KOPT-K1 (cell line): ENCODE results near the gene SMIM38.

Source experiments
- H3K27ac ChIP-seq: fragments of 200-600 bp; sonication (generic); 2 replicates; pipeline ENCODE4 v1.5.1; 2016; ENCODE audit warnings: antibody characterized with exemption, mild to moderate bottlenecking, low read depth, low read length; ENCODE audit not compliant: poor library complexity, severe bottlenecking
- H3K36me3 ChIP-seq: fragments of 200-600 bp; sonication (generic); 2 replicates; pipeline ENCODE4 v1.5.1; 2017; ENCODE audit warnings: antibody characterized with exemption, mild to moderate bottlenecking, low read length, moderate library complexity; ENCODE audit not compliant: insufficient read depth
- H3K9me3 ChIP-seq: fragments of 200-600 bp; sonication (generic); 2 replicates; pipeline ENCODE4 v1.5.1; 2017; ENCODE audit warnings: antibody characterized with exemption, low read length, mild to moderate bottlenecking; ENCODE audit not compliant: insufficient read depth, poor library complexity, severe bottlenecking

SMIM38 gene

DNA sequence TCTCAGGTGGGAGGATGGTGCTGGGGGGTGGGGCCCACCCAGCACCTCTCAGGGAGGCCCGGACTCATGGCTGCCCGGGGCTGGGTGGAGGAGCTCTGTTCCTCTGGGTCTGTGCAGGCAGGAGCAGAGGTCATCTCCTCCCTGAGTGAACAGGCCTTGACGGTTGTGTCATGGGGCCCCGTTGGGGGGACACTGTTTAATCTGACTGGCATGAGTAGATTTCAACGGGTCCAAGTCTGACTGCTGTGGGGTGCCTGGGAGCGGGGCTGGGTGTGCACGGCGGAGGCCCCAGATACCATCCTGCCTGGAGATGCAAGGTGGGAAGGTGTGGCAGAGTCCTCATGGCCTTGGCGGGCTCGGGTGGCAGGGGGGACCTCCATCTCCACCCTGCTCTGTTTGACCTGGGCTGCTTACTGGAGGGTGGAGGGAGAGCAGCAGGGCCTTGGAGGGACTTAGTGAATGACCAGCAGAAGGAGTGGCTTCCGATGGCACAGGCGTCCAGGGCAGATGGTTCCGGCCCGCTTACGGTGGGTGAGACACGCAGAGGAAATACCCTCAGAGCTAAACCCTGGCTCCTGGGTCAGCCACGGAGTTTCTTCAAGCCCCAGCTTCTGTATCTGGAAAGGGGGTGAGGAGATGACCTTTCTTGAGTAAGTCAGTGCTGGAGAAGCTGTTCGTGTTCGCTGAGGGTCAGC, 48.7 kb downstream of the SMIM38 start:
- Histone ChIP-seq H3K27ac (no peak overlapping the region), H3K36me3 (no peaks in the 10 kb centered on the region), H3K9me3 (peaks cover 8% of the 10 kb centered on the region)

DNA sequence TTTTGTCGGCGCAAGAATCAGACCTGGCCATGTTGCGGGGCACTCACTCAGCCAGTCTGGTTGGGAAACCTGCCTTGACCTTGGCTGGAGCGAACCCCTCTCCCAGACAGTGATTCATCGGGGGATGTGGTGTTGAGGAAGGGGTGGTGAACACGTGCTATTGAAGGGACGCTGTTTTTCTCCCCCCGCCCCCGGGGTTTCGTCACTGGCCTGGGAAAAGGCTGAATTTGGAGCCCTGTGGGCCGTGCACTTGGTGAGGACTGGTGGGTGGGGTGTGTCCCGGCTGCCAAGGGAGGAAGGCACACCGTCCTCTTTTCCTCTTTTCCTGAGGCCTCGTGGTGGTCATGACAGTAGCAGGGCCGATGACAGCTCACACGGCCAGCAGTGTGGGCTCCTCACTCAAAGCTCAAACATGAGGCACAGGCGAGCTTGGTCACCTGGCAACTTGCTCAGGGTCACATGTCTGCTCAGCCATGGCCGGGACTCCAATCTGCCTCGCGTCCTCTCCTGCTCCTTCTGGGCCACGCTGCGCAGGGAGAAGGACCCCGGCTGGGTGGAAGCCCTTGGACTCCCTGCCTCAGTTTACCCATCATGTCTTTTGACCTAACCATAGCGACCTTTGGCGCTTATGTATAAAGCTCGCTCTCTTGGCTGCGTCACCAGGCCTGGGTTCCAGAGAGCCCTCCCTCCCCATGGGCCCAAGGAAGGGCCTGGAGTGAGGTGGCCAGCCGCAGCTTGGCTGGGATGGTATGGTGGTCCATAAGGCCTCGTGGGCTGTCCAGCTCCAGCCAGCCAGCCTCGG, 49.4 kb downstream of the SMIM38 start:
- no peak overlapping the region for H3K27ac ChIP-seq
- peaks cover 8% of the 10 kb centered on the region for H3K9me3 ChIP-seq
- H3K36me3 ChIP-seq, result no peaks in the 10 kb centered on the region
